NCI-H2107 (cell line): ENCODE data around the gene NAB1.
"Not testable (repeated sequence)": the region's sequence is repeated elsewhere in the genome, so short reads cannot be mapped to it uniquely, and the experiment has no call there.

Source experiments
- DNase-seq: peaks from one replicate; lab custom pipeline; 2025; lab: John Stamatoyannopoulos, UW

NAB1 gene

DNA sequence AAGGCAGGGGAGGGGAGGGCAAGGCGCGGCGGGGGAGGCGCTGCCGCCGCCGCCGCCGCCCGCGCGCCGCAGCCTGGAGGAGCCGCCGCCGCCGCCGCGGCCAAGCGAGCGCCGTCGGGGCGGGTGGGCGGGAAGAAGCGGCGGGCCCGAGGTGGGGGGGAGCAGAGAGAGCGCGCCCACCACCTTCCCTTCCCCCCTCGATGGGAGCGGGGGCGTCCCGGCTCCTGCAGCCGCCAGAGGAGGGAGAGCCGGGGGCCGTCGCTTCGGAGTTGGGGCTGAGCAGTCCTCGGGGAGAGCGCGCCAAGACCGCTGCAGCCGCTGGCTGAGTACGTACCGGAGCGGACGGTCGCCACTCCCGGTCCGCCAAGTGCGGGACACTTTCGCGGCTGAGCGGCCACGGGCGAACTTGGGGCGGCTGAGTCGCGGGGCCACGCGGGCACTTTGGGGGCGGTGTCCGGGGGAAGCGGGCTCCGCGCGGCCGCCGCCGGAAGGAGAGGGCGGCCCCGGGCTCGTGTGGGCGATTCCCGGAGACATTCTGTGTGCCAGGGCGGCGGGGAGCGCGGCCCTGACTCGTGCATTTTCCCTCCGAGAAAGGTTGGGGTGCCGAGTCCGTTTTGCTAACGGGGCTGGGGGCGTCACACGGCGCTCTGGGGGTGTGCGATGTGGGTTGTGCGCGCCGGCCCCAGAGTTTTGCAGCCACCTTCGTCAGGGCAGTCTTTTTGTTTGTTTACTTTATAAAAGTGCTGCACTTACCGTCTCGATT, at the start of gene NAB1:
Gene NAB1 (plus strand): TSS at position 49 of the 763 bp plus-strand sequence. CDS start 10,094 bp downstream, outside the sequence.
- no peak for DNase-seq

- DNase-seq: no peak
These were observed 49.2 kb upstream of the NAB1 start for GRCh38 chr2:190599546-190600220.

DNA sequence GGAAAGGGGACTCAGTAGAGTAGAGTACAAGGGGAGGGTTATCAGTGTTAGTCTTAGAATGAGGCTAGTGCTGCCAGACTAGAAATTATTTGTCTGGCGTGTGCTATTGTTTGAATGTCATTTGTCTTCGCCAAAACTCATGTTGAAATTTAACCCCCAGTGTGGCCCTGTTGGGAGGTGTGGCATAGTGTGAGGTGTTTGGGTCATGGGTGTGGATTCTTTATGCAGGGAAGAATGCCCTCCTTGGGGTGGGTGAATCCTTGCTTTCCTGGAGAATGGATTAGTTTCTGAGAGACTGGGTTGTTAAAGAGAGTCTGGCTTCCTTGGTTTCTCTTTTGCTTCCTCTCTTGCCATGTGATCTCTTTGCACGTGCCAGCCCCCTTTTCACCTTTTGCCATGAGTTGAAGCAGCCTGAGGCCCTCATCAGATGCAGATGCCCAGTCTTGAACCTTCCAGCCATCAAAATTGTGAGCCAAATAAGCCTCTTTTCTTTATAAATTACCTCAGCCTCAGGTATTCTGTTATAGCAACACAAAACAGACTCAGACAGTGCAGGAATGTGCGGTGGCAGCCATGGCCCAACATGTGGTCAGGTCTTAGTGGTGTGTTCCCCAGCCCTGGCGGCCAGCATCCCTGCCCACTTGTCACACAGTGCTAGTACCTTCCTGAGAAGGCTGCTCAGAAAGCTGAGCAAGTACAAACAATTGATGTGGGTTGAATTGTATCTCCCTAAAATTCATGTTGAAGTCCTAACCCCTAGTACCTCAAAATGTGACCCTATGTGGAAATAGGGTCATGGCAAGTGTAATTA, 48.4 kb upstream of the NAB1 start:
- DNase-seq: no peak

DNA sequence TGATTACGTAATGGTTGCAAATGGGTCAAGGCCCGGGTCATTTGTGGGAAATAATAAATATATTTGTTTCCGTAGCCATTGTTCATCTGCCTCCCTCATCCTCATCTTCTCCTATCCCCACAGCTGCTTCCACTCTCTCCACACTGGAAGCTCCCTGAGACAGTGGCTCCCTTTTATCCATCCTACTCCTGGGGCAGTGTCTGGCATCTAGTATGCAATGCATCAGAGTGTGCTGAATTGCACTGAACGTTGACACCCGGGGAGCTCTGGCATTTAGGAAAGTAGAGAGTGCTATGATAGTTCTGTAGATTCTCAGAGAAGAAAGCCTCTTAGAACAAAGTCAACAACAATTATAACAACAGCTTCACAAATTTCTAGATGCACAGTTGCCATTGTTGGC, 45.5 kb upstream of the NAB1 start:
- DNase-seq: no peak

DNA sequence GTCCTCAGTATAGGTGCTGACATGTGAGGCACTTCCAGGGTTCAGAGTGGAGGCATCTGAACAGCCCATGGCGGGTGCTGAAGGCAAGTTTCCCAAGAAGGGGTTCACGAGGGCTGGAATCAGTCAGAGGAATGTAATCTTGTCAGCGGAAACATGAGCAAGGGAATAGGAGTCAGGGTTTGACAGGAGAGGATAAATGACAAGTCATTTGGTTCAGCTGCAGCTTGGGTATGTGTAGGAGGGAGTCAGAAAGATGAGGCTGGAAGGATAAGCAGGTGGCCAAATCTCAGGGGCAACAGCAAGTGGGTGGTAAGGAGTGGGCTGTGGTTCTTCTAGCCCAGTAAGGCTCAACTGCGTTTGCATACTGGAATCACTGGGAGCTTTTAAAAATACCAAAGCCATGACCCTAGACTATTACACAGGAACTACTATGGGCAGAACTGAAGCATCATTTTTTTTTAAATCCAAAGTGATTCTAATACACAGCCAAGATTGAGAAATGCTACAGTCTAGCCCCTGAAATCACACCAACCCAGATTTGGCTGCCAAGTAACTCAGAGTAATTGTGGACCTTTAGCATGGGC, 41.8 kb upstream of the NAB1 start:
- no peak for DNase-seq

DNA sequence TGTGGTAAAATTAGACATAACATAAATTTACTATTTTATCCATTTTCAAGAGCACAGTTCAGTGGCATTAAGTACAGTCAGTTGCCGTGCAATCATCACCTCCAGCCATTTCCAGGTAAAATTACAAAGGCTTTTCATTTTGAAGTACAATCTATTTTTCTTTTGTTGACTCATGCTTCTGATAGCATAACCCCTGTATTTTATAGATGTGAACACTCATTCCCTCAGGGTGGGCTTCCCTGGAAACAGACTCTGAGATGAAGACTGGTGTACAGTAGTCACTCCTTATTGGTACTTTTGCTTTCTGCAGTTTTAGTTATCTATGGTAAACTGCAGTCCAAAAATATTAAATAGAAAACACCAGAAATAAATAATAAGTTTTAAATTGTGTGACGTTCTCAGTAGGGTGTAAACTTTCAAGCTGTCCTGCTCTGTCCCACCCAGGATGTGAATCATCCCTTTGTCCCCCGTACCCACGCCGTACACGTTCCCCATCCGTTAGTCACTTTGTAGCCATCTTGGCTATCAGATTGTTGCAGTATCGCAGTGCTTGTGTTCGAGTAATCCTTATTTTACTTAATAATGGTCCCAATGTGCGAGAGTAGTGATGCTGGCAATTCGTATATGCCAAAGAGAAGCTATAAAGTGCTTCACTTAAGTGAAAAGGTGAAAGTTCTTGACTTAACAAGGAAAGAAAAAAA, 41.1 kb upstream of the NAB1 start:
- no peak for DNase-seq

DNA sequence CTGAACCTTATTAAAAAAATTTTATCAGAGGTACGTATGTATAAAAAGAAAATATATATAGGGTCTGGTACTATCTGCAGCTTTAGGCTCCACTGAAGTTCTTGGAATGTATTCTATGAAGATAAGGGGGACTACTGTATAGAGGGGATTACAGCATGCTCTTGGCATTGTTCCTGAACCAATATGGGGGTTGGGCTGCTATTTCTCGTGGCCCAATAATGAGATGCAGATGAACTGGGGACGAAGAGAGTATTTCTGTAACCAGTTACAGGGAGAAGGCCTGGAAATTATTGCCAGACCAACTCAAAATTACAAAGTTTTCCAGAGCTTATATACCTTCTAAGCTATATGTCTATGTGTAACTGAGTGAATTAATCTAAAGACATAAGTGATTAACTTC, 40.0 kb upstream of the NAB1 start:
- not testable (repeated sequence) for DNase-seq

DNA sequence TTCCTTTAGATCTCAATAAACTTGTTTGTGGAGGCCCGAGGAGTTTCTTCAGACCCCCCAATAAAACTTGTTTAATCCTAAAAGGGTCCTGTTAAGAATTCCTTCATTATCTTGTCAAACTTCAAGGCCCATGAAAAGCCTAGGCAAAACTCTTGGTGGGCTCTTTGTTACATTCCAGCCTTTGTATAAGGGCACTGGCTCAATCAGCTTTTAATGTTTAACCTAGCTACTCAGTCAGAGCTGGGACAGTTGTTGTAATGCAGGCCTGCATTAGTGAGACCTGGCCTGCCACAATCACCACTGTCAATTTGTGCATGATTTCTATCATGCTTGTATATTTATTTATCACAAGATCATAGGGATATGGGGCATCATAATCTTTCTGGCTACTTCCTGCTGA, 39.5 kb upstream of the NAB1 start:
- not testable (repeated sequence) for DNase-seq

DNA sequence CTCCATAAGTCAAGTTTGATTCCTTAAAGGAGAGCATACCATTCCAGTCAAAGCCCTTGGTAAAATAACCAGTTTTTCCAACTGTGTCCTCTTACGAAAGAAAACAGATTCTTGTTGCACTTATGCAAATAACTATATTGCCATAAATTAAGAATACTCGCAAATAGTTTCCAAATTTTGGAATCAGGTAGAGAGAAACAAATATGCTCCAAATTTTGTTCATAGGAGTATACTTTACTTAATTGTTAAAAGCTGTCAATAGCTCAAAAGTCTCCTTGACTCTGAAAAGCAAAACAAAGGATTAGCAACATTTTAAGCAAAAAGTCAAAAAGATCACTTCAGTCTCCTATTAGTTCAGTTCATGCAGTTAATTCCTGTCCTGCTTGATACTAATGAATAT, 38.4 kb upstream of the NAB1 start:
- DNase-seq: not testable (repeated sequence)

DNA sequence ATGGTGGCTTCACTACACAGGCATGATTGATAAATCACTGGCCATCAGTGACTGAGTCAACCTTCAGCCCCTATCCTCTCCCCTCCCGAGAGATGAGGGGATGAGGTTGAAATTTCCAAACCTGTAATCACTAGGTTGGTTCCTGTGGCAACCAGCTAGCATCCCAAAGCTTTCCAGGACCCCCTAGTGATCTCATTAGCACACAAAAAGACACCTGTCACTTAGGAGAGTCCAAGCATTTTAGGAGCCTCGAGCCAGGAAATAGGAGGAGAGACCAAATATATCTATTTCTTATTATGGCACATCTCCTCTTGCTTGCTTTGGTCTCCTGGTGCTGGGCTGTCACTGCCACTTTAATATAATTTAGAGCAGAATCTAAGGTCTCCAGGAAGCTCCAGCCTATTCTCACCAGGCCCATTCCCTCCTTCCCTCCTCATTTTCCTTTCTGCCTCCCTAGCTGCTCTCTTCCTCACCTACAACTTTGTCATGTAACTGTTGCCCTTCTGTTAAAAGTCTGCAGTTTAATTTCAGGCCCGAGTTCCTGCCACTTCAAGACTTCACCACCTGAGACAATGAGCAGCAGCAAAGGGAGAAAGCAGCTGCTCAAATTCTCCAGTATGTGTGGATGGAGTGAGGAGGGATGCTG, 33.2 kb upstream of the NAB1 start:
- DNase-seq: no peak

- DNase-seq: no peak
These were observed 30.9 kb upstream of the NAB1 start for GRCh38 chr2:190618030-190618429.

DNA sequence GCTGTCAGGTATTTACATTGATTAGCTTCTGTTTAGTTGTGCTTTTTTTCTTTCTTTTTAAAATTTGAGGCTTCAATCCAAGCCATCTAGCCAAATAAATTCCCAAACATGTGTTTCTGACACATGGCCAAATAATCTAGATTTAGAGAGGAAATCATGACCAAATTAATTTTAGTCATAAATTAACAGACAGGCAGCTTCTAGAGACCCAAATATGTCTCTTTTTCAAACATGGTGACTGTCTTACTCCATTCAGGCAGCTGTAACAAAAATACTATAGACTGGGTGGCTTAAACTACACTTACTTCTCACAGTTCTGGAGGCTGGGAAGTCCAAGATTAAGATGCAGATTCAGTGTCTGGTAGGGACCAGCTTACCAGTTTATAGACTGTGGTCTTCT, 23.2 kb upstream of the NAB1 start:
- no peak for DNase-seq

GRCh38 chr2:190626641-190627210, 22.2 kb upstream of the NAB1 start:
- DNase-seq: no peak

DNA sequence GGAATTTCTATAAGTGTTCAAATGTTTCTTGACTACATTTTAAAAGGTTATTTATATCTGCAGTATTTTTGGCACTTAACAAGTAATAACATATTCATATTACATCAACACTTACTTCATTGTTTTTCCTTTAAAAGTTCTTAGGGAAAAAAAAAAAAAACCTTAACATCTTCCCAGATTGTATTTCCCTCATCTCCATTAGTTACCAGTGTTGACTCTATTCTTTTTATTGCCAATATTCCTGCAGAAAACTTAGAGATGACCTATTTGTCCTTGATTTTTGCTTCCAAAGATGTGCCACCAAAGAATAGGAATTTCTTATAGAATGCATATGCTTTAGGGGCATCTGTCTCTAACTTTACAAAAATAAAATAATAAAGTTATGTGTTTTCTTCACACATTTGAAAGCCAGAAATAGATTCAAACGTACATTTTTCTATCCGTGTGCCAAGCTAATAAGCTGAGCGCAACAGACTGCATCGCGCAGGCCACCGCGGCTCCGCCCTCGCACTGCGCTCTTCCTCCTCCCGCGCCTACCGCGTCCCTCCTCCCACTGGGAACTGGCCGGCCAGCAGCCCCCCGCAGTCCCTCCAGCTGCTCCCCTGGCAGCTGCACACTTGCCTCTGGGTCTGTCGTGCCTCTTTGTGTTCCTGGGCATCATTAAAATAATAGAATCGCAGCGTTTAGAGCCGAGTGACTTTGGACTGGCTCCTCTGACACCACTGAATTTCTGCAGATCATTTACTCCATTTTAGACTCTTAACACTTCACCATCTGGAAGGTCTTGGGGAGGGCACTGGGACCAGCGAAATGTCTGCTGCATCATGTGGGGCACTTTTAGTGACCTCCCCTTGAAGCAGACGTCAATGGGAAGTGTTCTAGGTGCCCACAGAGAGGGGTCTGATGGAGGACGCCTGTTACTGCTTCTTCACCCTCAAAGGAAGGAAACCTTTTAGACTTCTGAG, 21.2 kb upstream of the NAB1 start:
- DNase-seq: no peak

DNA sequence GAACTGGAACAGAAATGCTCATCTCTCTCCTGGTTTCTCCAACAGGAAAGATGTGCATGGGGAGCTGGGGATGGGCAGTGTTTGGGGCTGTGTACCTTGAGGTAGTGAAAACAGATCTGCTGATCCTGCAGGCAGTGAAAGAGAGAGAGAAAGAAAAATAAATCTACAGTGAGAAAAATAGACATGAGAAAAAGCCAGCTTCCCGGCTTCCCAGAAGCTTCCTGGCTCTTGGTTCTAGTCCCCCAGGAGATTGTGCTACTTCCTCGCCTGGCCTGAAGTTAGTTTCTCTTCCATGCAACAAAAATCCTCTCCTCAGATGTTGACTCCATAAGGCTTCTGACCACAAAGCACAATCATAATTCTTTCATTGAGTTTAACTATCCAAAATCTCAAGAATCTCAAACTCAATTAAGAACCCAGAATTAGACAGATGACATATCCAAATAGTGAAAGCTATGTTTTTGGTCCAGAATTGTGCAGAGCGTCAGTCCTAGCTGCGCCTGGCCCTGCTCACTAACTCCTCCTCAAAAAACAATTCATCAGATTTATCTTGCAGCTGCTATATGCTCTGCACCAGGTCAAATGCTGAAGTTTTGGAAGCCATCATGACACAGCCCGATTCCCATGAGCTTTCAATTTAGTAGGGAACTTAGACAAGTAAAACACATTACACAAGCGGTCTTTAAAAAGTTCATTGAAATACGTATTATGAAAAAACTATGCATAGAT, 20.1 kb upstream of the NAB1 start:
- DNase-seq: no peak

DNA sequence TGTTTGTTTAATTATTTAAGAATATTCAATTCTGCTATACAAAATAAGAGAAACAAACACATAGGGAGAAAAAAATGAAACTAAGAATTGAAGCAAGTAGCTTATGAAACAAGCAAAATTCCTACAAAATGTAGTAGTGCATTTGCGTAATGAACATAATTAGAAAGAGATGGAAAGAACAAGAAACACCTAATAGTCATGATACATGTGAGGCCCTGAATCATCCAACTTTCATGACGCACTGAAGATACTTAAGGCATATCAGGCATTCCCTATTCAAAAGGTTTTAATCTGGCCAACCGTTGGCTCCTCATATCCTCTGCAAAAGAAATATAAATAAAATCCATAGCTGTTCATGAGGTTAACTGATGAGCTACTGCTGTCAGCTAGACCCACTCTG, 14.5 kb upstream of the NAB1 start:
- no peak for DNase-seq

- no peak for DNase-seq
These were observed 13.1 kb upstream of the NAB1 start for GRCh38 chr2:190635781-190636180.

DNA sequence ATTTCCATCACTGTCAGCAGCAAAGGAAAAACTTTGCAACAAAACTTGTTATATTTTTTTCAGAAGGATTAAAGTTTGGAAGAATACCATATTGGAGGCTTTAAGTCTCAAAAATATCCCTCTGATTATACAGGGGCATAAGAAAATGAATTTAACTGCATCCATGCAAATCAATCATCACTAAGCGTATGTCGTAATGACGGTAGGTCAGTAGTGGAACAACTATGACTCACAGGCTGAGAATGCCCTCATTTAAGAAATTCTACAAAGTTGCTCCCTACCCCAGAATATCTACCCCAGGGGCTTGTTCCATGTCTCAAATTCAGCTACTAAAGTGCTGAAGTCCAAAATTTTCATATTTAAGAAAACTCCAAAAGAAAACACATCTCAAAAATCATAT, 12.5 kb upstream of the NAB1 start:
- no peak for DNase-seq

GRCh38 chr2:190637281-190637734, 11.6 kb upstream of the NAB1 start:
- no peak for DNase-seq
